ENCODE measurements around the gene SLC26A4. TPM values are rescaled to one million over a fixed set of nuclear protein-coding genes. Genes with fewer than 3 reads are reported as not detected.
A peak's percentile ranks its signal among the peaks of the same experiment; 100 is the strongest.

The SLC26A4 gene
- total and polyA plus RNA-seq, 9 of the 15 experiments (the other 6 are each of a cell fraction or from before 2014, with no cell fraction given): 0.09 to 1.2 (median 0.33) TPM

DNA sequence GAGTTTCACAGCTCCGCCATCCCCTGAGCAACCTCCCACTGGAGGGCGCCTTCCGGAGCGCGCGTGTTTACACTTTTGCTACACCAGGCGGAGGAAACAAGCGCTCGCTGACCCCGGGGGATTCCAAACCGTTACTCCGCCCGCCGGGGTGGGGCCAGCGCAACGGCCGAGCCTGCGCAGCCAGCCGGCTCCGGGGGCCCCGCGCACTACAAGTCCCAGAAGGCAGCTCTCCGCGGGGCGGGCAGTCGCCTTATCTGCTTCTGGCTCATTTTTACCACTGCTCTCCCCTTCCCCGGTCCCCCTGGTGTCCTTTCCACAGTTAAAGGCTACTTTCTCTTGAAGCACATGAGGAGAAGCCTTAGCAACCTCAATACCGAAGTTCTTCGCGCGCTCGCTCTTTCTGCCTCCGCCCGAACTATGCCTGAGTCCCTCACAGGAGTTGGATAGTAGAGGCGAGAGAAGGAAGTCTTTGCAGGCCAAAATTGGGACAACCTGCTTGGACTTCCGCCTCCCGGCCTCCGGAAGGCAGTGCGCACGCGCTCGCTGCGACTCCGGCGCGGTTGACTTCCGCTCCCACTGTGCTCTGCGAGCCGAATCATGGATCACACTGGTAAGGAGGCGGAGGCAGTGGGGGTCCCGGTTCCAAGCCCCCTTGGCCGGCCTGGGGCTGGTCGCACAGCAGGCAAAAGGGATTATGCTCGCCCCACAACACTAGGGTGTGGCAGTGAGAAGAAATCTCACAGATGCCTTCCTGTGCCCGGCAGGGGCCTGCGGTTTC lies 83.1 kb downstream of the SLC26A4 start, which contains the start of gene CBLL1 (continued):
- no peak for TF ChIP-seq ADNP (tag; IDR thresholded peaks at IDR 0.05)
- no peak for TF ChIP-seq NCOA2 (IDR thresholded peaks at IDR 0.05; ENCODE audit: partially characterized antibody in 2 of 2)
- peak; percentile 99 for TF ChIP-seq FOXK1 (CRISPR knock-in tag; IDR thresholded peaks at IDR 0.05; ENCODE audit: borderline replicate concordance)
- TF ChIP-seq, protein P1, sequence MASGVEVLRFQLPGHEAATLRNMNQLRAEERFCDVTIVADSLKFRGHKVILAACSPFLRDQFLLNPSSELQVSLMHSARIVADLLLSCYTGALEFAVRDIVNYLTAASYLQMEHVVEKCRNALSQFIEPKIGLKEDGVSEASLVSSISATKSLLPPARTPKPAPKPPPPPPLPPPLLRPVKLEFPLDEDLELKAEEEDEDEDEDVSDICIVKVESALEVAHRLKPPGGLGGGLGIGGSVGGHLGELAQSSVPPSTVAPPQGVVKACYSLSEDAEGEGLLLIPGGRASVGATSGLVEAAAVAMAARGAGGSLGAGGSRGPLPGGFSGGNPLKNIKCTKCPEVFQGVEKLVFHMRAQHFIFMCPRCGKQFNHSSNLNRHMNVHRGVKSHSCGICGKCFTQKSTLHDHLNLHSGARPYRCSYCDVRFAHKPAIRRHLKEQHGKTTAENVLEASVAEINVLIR (CRISPR knock-in tag; IDR thresholded peaks at IDR 0.05): no peak; the same call in 1 of the 2 replicates
- TF ChIP-seq, protein P2, sequence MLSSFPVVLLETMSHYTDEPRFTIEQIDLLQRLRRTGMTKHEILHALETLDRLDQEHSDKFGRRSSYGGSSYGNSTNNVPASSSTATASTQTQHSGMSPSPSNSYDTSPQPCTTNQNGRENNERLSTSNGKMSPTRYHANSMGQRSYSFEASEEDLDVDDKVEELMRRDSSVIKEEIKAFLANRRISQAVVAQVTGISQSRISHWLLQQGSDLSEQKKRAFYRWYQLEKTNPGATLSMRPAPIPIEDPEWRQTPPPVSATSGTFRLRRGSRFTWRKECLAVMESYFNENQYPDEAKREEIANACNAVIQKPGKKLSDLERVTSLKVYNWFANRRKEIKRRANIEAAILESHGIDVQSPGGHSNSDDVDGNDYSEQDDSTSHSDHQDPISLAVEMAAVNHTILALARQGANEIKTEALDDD (IDR thresholded peaks at IDR 0.05): no peak
- TF ChIP-seq ZNF143 (CRISPR knock-in tag; IDR thresholded peaks at IDR 0.05): peak; percentile 92
- TF ChIP-seq HNRNPLL (IDR thresholded peaks at IDR 0.05; ENCODE audit: low read depth, low read length, poor library complexity, severe bottlenecking): peak; percentile 93
- TF ChIP-seq ZNF121 (CRISPR knock-in tag; conservative IDR thresholded peaks at IDR 0.05): no peak
- no peak for TF ChIP-seq GABPB2 (CRISPR knock-in tag; conservative IDR thresholded peaks at IDR 0.05)
- TF ChIP-seq, protein P3, sequence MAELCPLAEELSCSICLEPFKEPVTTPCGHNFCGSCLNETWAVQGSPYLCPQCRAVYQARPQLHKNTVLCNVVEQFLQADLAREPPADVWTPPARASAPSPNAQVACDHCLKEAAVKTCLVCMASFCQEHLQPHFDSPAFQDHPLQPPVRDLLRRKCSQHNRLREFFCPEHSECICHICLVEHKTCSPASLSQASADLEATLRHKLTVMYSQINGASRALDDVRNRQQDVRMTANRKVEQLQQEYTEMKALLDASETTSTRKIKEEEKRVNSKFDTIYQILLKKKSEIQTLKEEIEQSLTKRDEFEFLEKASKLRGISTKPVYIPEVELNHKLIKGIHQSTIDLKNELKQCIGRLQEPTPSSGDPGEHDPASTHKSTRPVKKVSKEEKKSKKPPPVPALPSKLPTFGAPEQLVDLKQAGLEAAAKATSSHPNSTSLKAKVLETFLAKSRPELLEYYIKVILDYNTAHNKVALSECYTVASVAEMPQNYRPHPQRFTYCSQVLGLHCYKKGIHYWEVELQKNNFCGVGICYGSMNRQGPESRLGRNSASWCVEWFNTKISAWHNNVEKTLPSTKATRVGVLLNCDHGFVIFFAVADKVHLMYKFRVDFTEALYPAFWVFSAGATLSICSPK (IDR thresholded peaks at IDR 0.05; ENCODE audit: borderline replicate concordance): no peak
- TF ChIP-seq ZBTB8A (IDR thresholded peaks at IDR 0.05; ENCODE audit: partially characterized antibody): no peak
- no peak for TF ChIP-seq NCOA6 (IDR thresholded peaks at IDR 0.05)
- TF ChIP-seq ZNF584 (CRISPR knock-in tag; IDR thresholded peaks at IDR 0.05; ENCODE audit: low read depth): 0 out of 2 replicates have a peak, but pooled peaks have one; percentile 80
- TF ChIP-seq SMARCC2 (IDR thresholded peaks at IDR 0.05; ENCODE audit: low read depth): no peak
- TF ChIP-seq, protein P4, sequence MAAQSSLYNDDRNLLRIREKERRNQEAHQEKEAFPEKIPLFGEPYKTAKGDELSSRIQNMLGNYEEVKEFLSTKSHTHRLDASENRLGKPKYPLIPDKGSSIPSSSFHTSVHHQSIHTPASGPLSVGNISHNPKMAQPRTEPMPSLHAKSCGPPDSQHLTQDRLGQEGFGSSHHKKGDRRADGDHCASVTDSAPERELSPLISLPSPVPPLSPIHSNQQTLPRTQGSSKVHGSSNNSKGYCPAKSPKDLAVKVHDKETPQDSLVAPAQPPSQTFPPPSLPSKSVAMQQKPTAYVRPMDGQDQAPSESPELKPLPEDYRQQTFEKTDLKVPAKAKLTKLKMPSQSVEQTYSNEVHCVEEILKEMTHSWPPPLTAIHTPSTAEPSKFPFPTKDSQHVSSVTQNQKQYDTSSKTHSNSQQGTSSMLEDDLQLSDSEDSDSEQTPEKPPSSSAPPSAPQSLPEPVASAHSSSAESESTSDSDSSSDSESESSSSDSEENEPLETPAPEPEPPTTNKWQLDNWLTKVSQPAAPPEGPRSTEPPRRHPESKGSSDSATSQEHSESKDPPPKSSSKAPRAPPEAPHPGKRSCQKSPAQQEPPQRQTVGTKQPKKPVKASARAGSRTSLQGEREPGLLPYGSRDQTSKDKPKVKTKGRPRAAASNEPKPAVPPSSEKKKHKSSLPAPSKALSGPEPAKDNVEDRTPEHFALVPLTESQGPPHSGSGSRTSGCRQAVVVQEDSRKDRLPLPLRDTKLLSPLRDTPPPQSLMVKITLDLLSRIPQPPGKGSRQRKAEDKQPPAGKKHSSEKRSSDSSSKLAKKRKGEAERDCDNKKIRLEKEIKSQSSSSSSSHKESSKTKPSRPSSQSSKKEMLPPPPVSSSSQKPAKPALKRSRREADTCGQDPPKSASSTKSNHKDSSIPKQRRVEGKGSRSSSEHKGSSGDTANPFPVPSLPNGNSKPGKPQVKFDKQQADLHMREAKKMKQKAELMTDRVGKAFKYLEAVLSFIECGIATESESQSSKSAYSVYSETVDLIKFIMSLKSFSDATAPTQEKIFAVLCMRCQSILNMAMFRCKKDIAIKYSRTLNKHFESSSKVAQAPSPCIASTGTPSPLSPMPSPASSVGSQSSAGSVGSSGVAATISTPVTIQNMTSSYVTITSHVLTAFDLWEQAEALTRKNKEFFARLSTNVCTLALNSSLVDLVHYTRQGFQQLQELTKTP (IDR thresholded peaks at IDR 0.05; ENCODE audit: low read depth in 1 of 2, partially characterized antibody in 2 of 2): peak; percentile 61 to 92
- peak; percentile 6; the same call in 1 of the 2 replicates for TF ChIP-seq E2F3 (CRISPR knock-in tag; IDR thresholded peaks at IDR 0.05)
- no peak for TF ChIP-seq SIRT6 (IDR thresholded peaks at IDR 0.05; ENCODE audit: low read depth, low read length)
- no peak for TF ChIP-seq TSC22D4 (tag; IDR thresholded peaks at IDR 0.05)
